ENCODE measurements around the gene LCE2D. TPM values are rescaled to one million over a fixed set of nuclear protein-coding genes. Genes with fewer than 3 reads are reported as not detected.
"Not testable (repeated sequence)": the region's sequence is repeated elsewhere in the genome, so short reads cannot be mapped to it uniquely, and the experiment has no call there.

The LCE2D gene
- total RNA-seq, 1 donor from 2014 or later, result not detected

GRCh38 chr1:152658649-152659048 lies 4.5 kb upstream of the LCE2D start:
- H3K27ac Mint-ChIP-seq, result no peak overlapping the region
- peaks cover 15% of the 10 kb centered on the region for H3K27me3 Mint-ChIP-seq (ENCODE audit: insufficient read depth)
- intact Hi-C loops (cut with micrococcal nuclease), result no loop called here
- H3K4me3 Mint-ChIP-seq, result no peak overlapping the region
- H3K9me3 Mint-ChIP-seq, result no peaks in the 10 kb centered on the region
- no peaks in the 10 kb centered on the region for H3K36me3 Mint-ChIP-seq (ENCODE audit: low read depth)
- no peak for DNase-seq (ENCODE audit: low spot score)
- H3K4me1 Mint-ChIP-seq (ENCODE audit: low read depth), result peaks cover 4% of the 10 kb centered on the region

DNA sequence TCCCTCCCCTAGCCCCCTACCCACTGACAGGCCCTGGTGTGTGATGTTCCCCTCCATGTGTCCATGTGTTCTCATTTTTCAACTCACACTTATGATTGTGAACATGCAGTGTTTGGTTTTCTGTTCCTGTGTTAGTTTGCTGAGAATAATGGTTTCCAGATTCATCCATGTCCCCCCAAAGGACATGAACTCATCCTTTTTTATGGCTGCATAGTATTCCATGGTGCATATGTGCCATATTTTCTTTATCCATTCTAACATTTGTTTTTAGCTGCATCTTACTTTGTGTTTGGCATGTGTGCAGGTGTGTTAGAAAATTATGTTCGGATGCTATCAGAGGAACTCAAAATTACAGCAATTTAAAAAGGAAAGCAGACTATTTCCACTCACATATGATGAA lies 3.0 kb downstream of the LCE2D start:
- DNase-seq (ENCODE audit: low spot score); H3K27ac Mint-ChIP-seq; H3K4me1 Mint-ChIP-seq (ENCODE audit: low read depth); H3K27me3 Mint-ChIP-seq (ENCODE audit: insufficient read depth); H3K9me3 Mint-ChIP-seq; H3K36me3 Mint-ChIP-seq (ENCODE audit: low read depth); intact Hi-C loops (cut with micrococcal nuclease); H3K4me3 Mint-ChIP-seq: not testable (repeated sequence)

DNA sequence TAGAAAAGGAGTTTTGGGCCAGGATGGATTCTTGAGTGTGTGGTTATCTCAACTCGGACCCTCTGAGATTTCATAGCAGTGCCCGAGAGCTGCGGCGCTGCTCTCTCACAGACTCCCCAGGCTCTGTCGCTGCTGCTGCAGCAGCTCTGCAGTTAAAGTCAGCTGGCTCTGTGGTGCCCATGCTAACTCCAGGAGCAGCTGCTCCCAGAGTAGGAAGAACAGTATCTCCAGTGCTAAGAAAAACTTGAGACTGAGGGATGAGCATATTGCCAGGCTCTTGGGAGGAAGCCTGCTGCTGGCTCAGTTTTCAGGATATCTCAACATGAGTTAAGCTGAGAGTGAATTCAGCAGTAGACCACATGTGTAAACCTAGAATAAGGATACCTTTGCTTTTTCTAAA lies 4.5 kb downstream of the LCE2D start:
- intact Hi-C loops (cut with micrococcal nuclease), result no loop called here
- Mint-ChIP-seq H3K4me3 (no peak overlapping the region), H3K9me3 (no peaks in the 10 kb centered on the region), H3K27ac (no peak overlapping the region), H3K36me3 (ENCODE audit: low read depth) (no peaks in the 10 kb centered on the region), H3K27me3 (ENCODE audit: insufficient read depth) (peaks cover 3% of the 10 kb centered on the region), H3K4me1 (ENCODE audit: low read depth) (no peaks in the 10 kb centered on the region)
- DNase-seq (ENCODE audit: low spot score), result no peak

- H3K27ac Mint-ChIP-seq, result no peak overlapping the region
These were observed 9.8 kb downstream of the LCE2D start for GRCh38 chr1:152673016-152673415.

DNA sequence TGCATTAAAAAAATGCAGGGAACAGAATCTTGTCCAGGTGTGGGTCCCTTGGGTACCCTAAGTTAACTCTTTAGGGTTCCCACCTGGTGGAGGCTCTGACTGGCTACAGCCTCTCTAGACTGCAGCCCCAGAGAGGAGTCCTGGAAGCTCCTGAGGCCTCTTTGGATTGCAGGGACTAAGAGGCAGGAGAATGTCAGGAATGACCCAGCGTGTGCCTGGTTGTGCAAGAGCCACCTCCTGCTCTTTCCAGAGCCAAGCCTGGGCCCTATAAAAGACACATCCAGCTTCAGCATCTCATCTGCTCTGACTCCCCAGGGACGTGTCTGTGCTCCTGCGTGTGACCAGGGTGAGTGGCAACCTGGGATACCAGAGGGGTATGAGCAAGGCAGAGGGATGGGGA lies 11.8 kb downstream of the LCE2D start, which contains the start of gene LCE2C:
TSS of gene LCE2C (plus strand) at position 297 of the 400 bp plus-strand sequence. CDS start 737 bp downstream, outside the sequence.
- intact Hi-C loops (cut with micrococcal nuclease); H3K4me1 Mint-ChIP-seq (ENCODE audit: low read depth); H3K9me3 Mint-ChIP-seq; H3K27me3 Mint-ChIP-seq (ENCODE audit: insufficient read depth); H3K4me3 Mint-ChIP-seq; H3K36me3 Mint-ChIP-seq (ENCODE audit: low read depth); DNase-seq (ENCODE audit: low spot score); H3K27ac Mint-ChIP-seq: not testable (repeated sequence)

More at GRCh38 chr1:152673016-152673415, 9.8 kb downstream of the LCE2D start:
- intact Hi-C loops (cut with micrococcal nuclease), result no loop called here
- Mint-ChIP-seq H3K36me3 (ENCODE audit: low read depth) (no peaks in the 10 kb centered on the region), H3K4me3 (no peak overlapping the region), H3K4me1 (ENCODE audit: low read depth) (no peaks in the 10 kb centered on the region), H3K9me3 (no peaks in the 10 kb centered on the region), H3K27me3 (ENCODE audit: insufficient read depth) (peaks cover 3% of the 10 kb centered on the region)
- no peak for DNase-seq (ENCODE audit: low spot score)

DNA sequence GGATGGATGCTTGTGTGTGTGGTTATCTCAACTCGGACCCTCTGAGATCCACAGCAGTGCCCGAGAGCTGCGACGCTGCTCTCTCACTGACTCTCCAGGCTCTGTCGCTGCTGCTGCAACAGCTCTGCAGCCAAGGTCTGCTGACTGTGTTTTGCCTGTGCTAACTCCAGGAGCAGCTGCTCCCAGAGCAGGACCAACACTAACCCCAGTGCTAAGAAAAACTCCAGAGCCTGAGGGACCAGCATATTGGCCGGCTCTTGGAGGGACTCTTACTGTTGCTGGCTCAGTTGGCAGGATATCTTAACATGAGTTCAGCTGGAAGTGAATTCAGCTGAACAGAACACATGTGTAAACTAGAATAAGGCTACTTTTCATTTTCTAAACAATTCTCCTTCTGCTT lies 16.3 kb downstream of the LCE2D start:
- H3K27ac Mint-ChIP-seq, result no peak overlapping the region
- intact Hi-C loops (cut with micrococcal nuclease), result no loop called here
- H3K9me3 Mint-ChIP-seq, result no peaks in the 10 kb centered on the region
- no peaks in the 10 kb centered on the region for H3K36me3 Mint-ChIP-seq (ENCODE audit: low read depth)
- H3K27me3 Mint-ChIP-seq (ENCODE audit: insufficient read depth), result no peaks in the 10 kb centered on the region
- H3K4me3 Mint-ChIP-seq, result no peak overlapping the region
- no peak for DNase-seq (ENCODE audit: low spot score)
- no peaks in the 10 kb centered on the region for H3K4me1 Mint-ChIP-seq (ENCODE audit: low read depth)

- intact Hi-C loops (cut with micrococcal nuclease), result no loop called here
- no peak for DNase-seq (ENCODE audit: low spot score)
- H3K27ac Mint-ChIP-seq, result no peak overlapping the region
- H3K4me3 Mint-ChIP-seq, result no peak overlapping the region
- no peaks in the 10 kb centered on the region for H3K9me3 Mint-ChIP-seq
- H3K4me1 Mint-ChIP-seq (ENCODE audit: low read depth), result no peaks in the 10 kb centered on the region
- H3K36me3 Mint-ChIP-seq (ENCODE audit: low read depth), result no peaks in the 10 kb centered on the region
- H3K27me3 Mint-ChIP-seq (ENCODE audit: insufficient read depth), result no peaks in the 10 kb centered on the region
These were observed 18.4 kb downstream of the LCE2D start for GRCh38 chr1:152681616-152682015.

DNA sequence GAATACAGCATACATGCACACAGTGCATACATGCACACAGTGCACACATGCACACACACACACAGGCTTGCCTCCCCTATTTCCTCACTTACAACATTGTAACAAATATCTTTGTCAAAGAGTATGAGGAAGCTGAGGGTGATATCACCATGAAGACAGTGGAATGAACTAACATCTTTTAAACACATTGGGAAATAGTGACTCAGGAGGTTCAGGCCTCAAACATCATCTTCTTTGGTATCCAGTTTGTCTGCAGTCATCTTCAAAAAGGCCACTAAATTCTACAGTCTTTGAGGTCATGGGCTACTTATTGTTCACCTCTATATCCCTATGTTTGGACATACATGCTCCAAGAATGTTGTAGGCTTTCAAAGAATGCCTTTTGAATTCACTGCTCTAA lies 20.7 kb downstream of the LCE2D start:
- Mint-ChIP-seq H3K27ac (no peak overlapping the region), H3K4me3 (no peak overlapping the region), H3K4me1 (ENCODE audit: low read depth) (no peaks in the 10 kb centered on the region), H3K36me3 (ENCODE audit: low read depth) (no peaks in the 10 kb centered on the region), H3K9me3 (no peaks in the 10 kb centered on the region), H3K27me3 (ENCODE audit: insufficient read depth) (peaks cover 3% of the 10 kb centered on the region)
- no peak for DNase-seq (ENCODE audit: low spot score)
- intact Hi-C loops (cut with micrococcal nuclease), result no loop called here

DNA sequence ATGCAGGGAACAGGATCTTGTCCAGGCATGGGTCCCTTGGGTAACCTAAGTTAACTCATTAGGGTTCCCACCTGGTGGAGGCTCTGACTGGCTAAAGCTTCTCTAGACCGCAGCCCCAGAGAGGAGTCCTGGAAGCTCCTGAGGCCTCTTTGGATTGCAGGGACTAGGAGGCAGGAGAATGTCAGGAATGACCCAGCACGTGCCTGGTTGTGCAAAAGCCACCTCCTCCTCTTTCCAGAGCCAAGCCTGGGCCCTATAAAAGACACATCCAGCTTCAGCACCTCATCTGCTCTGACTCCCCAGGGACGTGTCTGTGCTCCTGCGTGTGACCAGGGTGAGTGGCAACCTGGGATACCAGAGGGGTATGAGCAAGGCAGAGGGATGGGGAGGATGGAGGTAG lies 22.6 kb downstream of the LCE2D start, which contains the start of gene LCE2B:
TSS of gene LCE2B (plus strand) at position 301 of the 400 bp plus-strand sequence. CDS start 721 bp downstream, outside the sequence.
- H3K4me1 Mint-ChIP-seq (ENCODE audit: low read depth); H3K9me3 Mint-ChIP-seq; H3K4me3 Mint-ChIP-seq; H3K36me3 Mint-ChIP-seq (ENCODE audit: low read depth); H3K27me3 Mint-ChIP-seq (ENCODE audit: insufficient read depth); DNase-seq (ENCODE audit: low spot score); intact Hi-C loops (cut with micrococcal nuclease); H3K27ac Mint-ChIP-seq: not testable (repeated sequence)

DNA sequence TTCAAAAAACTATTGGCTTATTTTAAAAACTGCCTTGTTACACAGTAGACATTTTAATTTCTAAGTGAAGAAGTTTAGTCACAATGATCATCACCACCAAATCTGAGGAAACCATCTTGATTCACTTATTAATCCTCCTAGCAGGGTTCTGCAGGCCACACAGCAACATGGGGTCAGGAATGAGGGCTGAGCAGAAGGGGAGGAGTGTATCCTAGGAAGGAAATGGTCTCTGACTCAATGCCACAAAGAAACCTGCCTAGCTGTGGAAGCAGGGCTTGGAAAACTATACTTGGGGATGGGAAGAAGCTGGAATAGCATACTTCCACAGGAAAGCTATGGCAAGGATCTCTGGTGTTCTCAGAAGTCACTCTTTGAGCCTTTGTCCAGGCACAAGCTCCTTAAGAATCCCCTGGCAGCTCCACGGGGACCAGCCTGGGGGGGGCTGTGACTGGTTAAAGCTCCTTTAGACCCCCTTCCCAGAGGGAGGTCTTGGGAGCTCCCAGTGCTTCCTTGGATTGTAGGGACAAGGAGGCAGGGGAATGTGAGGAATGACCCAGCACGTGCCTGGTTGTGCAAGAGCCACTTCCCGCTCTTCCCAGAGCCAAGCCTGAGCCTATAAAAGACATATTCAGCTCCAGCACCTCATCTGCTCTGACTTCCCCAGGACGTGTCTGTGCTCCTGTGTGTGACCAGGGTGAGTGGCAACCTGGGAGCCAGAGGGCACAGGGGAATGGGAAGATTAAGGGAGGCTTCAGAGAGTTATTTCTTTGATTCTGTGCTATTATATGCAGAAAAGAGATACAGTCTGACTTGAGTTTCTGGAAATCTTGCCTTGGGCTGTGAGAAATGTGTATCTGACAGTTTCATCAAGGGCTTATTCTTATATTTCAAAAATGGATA lies 34.8 kb downstream of the LCE2D start, which contains the start of gene LCE2A:
TSS of gene LCE2A (plus strand) at position 645 of the 900 bp plus-strand sequence. CDS start 557 bp downstream, outside the sequence.
- Mint-ChIP-seq H3K9me3 (no peaks in the 10 kb centered on the region), H3K4me3 (no peak within 1 kb of the TSS), H3K36me3 (ENCODE audit: low read depth) (no peaks in the 10 kb centered on the region), H3K27ac (no peak within 1 kb of the TSS), H3K27me3 (ENCODE audit: insufficient read depth) (peaks cover 3% of the 10 kb centered on the region), H3K4me1 (ENCODE audit: low read depth) (no peaks in the 10 kb centered on the region)
- intact Hi-C loops (cut with micrococcal nuclease), result no loop called here
- no peak for DNase-seq (ENCODE audit: low spot score)

DNA sequence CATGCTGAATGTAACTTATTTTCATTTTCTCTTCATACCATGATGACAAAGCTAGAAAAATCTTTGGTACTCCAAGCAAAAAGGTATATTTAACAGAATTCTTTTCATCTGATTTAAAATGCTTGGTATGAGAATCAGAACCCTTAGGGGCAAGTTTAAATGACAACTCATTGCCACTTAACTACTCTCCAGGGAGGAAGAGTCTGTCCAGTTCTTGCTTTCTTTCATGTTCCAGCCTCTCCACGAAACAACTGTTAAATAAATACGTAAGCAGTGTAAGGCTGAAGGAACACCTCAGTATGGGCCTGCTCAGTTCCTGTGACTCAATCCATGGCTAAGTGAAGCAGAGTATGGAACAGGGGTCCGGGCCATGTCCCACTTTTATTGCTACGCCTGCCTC lies 36.6 kb downstream of the LCE2D start:
- intact Hi-C loops (cut with micrococcal nuclease), result no loop called here
- no peaks in the 10 kb centered on the region for H3K4me1 Mint-ChIP-seq (ENCODE audit: low read depth)
- H3K36me3 Mint-ChIP-seq (ENCODE audit: low read depth), result no peaks in the 10 kb centered on the region
- no peaks in the 10 kb centered on the region for H3K9me3 Mint-ChIP-seq
- peaks cover 3% of the 10 kb centered on the region for H3K27me3 Mint-ChIP-seq (ENCODE audit: insufficient read depth)
- no peak for DNase-seq (ENCODE audit: low spot score)
- no peak overlapping the region for H3K27ac Mint-ChIP-seq
- no peak overlapping the region for H3K4me3 Mint-ChIP-seq

DNA sequence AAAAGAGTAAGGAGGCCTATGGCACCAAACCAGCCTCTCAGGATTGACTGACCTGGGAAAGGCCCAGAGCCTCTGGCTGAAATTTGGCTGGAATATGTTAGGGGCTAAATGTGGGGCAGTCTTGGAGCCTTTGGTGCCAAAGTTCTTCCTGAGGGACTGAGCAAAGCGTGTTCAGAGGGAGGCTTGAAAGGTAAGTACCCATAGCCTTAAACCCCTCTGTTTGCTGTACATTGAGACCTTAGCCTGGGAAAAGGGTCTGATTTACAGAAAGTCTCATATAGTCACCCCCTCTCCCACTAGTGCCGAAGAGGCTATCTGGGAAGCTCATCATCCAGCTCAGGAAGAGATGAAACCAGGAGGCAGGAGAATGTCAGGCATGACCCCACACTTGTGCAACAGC lies 44.7 kb downstream of the LCE2D start, which contains the start of gene LCE4A:
TSS of gene LCE4A (plus strand) at position 301 of the 400 bp plus-strand sequence. CDS start 916 bp downstream, outside the sequence.
- DNase-seq (ENCODE audit: low spot score), result no peak
- Mint-ChIP-seq H3K27me3 (ENCODE audit: insufficient read depth) (peaks cover 4% of the 10 kb centered on the region), H3K4me1 (ENCODE audit: low read depth) (no peaks in the 10 kb centered on the region), H3K4me3 (no peak within 1 kb of the TSS), H3K27ac (no peak within 1 kb of the TSS), H3K36me3 (ENCODE audit: low read depth) (no peaks in the 10 kb centered on the region), H3K9me3 (no peaks in the 10 kb centered on the region)
- intact Hi-C loops (cut with micrococcal nuclease), result no loop called here
